Heart right ventricle (tissue), 16 donors: ENCODE results near the gene PRKRA. TPM values are rescaled to one million over a fixed set of nuclear protein-coding genes. Genes with fewer than 3 reads are reported as not detected.

Experiments
- ATAC-seq, 8 donors: fragments of 200-7000 bp; cut with Tn5 transposase; one replicate each; pipeline ENCODE4 v1.9.1; 2020; ENCODE audit warnings: mild to moderate bottlenecking in 8 of 8, moderate library complexity in 8 of 8, moderate number of reproducible peaks in 1 of 8
- DNase-seq, 2 donors: peaks; one replicate each; pipeline ENCODE4 v3.0.0-alpha.2; 2020
- H3K27ac ChIP-seq, 10 donors: fragments of 200-600 bp; sonication (generic) in 2 of 10; one replicate each; pipeline versions ENCODE4 v1.5.0 to v1.8.0; 2020 to 2022; ENCODE audit warnings: mild to moderate bottlenecking in 3 of 10
- H3K27me3 ChIP-seq, 7 donors: fragments of 200-600 bp; one replicate each; pipeline ENCODE4 v1.8.0; 2021 to 2022; ENCODE audit warnings: mild to moderate bottlenecking in 2 of 7
- H3K36me3 ChIP-seq, 9 donors: fragments of 200-600 bp; sonication (generic) in 1 of 9; one replicate each; pipeline versions ENCODE4 v1.5.0 to v1.8.0; 2020 to 2022; ENCODE audit warnings: mild to moderate bottlenecking in 2 of 9
- H3K4me1 ChIP-seq, 9 donors: fragments of 200-600 bp; sonication (generic) in 1 of 9; one replicate each; pipeline versions ENCODE4 v1.5.0 to v1.8.0; 2020 to 2022; ENCODE audit warnings: mild to moderate bottlenecking in 4 of 9
- H3K4me3 ChIP-seq, 10 donors: fragments of 200-600 bp; sonication (generic) in 2 of 10; one replicate each; pipeline versions ENCODE4 v1.5.0 to v1.8.0; 2020 to 2022; ENCODE audit warnings: mild to moderate bottlenecking in 7 of 10, moderate library complexity in 2 of 10
- H3K9me3 ChIP-seq, 11 donors: fragments of 200-600 bp in 10 of 11; sonication (generic) in 2 of 11; one replicate each; pipeline versions ENCODE4 v1.5.0 to v1.8.0; 2013 to 2022; ENCODE audit warnings: mild to moderate bottlenecking in 2 of 11, control low read depth in 1 of 11, moderate library complexity in 1 of 11
- WGBS, 2 donors: extraction: QIAGEN DNeasy Blood & Tissue Kit; methylation state at CpG; one replicate each; pipeline ENCODE4 v1.1.7; 2013; ENCODE audit warnings: inconsistent platforms in 1 of 2; 5-methylcytosine and 5-hydroxymethylcytosine counted together
- intact Hi-C, 10 donors: fragments of 100-400 bp; cut with DNase I; formaldehyde crosslinking; loops; one replicate each; pipeline versions ENCODE4 v1.11.1 to v1.14.2; 2022
- polyA plus RNA-seq, 2 donors: library from polyadenylated mRNA; stranded (reverse); fragments of 200-250 nt; gene quantifications; one replicate each; pipeline ENCODE4 v1.2.3, GENCODE V29; 2013
- total RNA-seq, 10 donors: library from RNA; stranded (reverse); fragmentation: NEBNext Ultra II Directional in 3 of 10; extraction: Animal tissue kit (Norgen Biotek cat#: 25700) in 3 of 10; gene quantifications; one replicate each; pipeline versions ENCODE4 v1.2.1 to v1.2.4, GENCODE V29; 2021 to 2023
- TF ChIP-seq, protein P1 (sequence below), 9 donors: fragments of 200-600 bp; sonication (generic) in 2 of 9; IDR thresholded peaks; one replicate each; pipeline versions ENCODE4 v1.5.0 to v1.8.0; 2021 to 2022; ENCODE audit warnings: antibody characterized with exemption in 9 of 9, mild to moderate bottlenecking in 5 of 9, moderate library complexity in 1 of 9
- donor health status: Arrhythmogenic right ventricular cardiomyopathy.
- donor health status: ischemic (EF 13 %, LVEDD 7.1; RV severe dilation, severe dysfunction).
- donor health status: healthy with polysubstance abuse.
- donor health status: DM: no; HTN: yes; CAD: no.
- donor health status: DM: no; HTN: no; CAD: no.
- donor health status: ischemic (EF 25% LVEDD 6.9; RV normal size, moderate dysfunction).
- donor health status: ischemic (EF 25% LVEDD 5.7; RV mildly dilated, moderate dysfunction).
- donor health status: healthy.
- donor health status: DM: yes; HTN: yes; CAD: no.
- donor health status: Ischemic cardiomyopathy.
- donor health status: ischemic (EF 35%, LVEDD 5.7; RV mildly dilated, moderate dysfunction).
- donor health status: nonischemic (EF 11% LVEDD 7.7; RV severe dilation, severe dysfunction).
- donor health status: DM: yes; HTN: yes; CAD: no.
- donor health status: PGD.
- donor health status: ischemic (EF 29% LVEDD 5.4; RV normal size, mild dysfunction).
- donor health status: nonischemic (EF 23%, LVEDD 6.1; RV moderate dilation, normal function).

PRKRA gene
- total and polyA plus RNA-seq, 12 donors, result 39.7 to 55.3 (median 43.9) TPM

DNA sequence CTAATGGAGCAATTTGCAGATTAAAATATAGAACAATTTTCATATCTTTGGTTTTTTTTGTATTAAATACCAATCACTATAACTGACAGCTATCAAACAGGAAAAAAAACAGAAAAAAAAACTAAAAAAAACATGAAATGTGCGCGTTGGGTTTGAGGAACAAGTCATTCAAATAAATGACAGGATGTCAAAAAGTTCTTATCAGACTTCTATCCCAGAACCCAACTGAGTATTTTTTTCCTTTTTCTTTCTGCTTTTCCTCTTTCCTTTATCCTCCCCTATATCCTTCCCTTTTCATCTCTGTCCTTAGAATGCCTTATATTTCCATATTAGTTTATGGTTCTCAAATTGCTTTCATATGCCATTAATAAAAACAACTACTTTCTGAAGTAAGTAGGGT, 14.3 kb downstream of the PRKRA start:
- H3K27me3 ChIP-seq, result no peaks in the 10 kb centered on the region
- DNase-seq, result no peak
- TF ChIP-seq, protein P1, sequence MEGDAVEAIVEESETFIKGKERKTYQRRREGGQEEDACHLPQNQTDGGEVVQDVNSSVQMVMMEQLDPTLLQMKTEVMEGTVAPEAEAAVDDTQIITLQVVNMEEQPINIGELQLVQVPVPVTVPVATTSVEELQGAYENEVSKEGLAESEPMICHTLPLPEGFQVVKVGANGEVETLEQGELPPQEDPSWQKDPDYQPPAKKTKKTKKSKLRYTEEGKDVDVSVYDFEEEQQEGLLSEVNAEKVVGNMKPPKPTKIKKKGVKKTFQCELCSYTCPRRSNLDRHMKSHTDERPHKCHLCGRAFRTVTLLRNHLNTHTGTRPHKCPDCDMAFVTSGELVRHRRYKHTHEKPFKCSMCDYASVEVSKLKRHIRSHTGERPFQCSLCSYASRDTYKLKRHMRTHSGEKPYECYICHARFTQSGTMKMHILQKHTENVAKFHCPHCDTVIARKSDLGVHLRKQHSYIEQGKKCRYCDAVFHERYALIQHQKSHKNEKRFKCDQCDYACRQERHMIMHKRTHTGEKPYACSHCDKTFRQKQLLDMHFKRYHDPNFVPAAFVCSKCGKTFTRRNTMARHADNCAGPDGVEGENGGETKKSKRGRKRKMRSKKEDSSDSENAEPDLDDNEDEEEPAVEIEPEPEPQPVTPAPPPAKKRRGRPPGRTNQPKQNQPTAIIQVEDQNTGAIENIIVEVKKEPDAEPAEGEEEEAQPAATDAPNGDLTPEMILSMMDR (IDR thresholded peaks at IDR 0.05), result no peak
- H3K36me3 ChIP-seq, result peaks cover 0 to 100% (median 64%) of the 10 kb centered on the region in 9 donors
- no peak for ATAC-seq
- intact Hi-C loops, result no loop called here
- H3K4me1 ChIP-seq, result no peaks in the 10 kb centered on the region
- H3K27ac ChIP-seq, result no peak overlapping the region
- 88 to 92% methylated on average over 2 of the region's 2 CpGs for WGBS, 2 donors
- no peaks in the 10 kb centered on the region for H3K9me3 ChIP-seq
- H3K4me3 ChIP-seq, result no peak overlapping the region

DNA sequence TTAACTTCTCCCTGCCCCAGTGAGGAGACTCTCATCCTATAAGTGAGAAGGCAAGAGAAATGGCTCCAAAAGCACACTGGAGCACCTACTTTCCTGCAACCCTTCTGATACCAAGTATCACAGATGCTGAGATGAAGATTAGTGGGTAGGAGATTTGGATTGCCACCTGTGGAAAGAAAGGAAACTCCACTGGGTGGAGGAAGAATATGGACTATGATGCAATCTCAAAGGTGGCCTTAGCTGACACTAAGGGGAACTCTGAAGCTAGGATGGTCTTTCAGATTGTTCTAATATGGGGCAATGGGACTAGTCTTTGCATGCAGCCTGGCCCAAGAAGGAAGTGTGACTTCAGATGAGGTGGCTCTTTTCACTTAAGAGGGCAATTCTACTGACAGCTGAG, 21.6 kb downstream of the PRKRA start:
- H3K27ac ChIP-seq, result no peak overlapping the region
- DNase-seq (no peak), ATAC-seq (peak in 1 of 8 donors; percentile 38)
- intact Hi-C loops, result no loop called here
- TF ChIP-seq, protein P1 (IDR thresholded peaks at IDR 0.05), result no peak
- peaks cover 0 to 82% (median 45%) of the 10 kb centered on the region in 9 donors for H3K36me3 ChIP-seq
- no peak overlapping the region for H3K4me3 ChIP-seq
- no peaks in the 10 kb centered on the region for H3K4me1 ChIP-seq
- no peaks in the 10 kb centered on the region for H3K27me3 ChIP-seq
- H3K9me3 ChIP-seq, result peaks cover 0 to 19% (median 4%) of the 10 kb centered on the region in 11 donors

DNA sequence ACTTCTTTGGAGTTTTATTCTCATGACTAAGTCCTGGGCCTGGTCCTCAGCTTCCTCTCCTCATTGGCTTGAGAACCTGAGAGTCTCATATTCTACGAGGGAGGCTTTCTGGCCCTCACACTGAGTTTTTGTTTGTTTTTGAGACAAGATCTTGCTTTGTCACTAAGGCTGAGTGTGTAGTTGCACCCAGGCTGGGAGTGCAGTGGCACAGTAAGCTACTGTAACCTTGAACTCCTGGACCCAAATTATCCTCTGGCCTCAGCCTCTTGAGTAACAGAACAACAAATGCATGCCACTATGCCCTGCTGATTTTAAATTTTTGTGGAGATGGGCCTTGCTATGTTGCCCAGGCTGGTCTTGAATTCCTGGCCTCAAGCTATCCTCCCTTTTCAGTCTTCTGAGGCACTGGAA, 22.6 kb downstream of the PRKRA start:
- WGBS, 2 donors, result 91 to 95% methylated on average over 1 of the region's 1 CpG

DNA sequence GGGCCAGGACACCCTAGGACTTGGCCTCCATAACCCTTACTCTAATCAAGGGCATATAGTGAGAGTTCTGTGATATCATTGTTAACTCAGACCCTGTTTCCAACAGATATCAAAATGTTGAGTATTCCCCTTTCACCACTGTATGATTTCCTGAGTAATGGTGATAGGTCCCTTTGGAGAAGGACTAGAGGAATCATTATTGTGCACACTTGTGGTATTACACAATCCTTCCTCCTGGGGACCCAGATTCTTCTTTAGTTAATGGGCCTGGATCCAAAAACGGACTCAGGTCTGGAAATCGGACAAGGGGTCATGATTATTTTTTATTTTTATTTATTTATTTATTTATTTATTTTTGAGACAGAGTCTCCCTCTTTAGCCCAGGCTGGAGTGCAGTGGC, 23.5 kb downstream of the PRKRA start:
- Histone ChIP-seq H3K36me3 (peaks cover 0 to 64% (median 26%) of the 10 kb centered on the region in 9 donors), H3K9me3 (peaks cover 0 to 20% (median 4%) of the 10 kb centered on the region in 11 donors), H3K4me3 (no peak overlapping the region), H3K27ac (no peak overlapping the region), H3K27me3 (no peaks in the 10 kb centered on the region), H3K4me1 (no peaks in the 10 kb centered on the region)
- intact Hi-C loops, result no loop called here
- DNase-seq, result no peak
- WGBS, 2 donors, result 79 to 88% methylated on average over 2 of the region's 2 CpGs
- no peak for ATAC-seq
- TF ChIP-seq, protein P1 (IDR thresholded peaks at IDR 0.05), result no peak

More for the DNA sequence above, 22.6 kb downstream of the PRKRA start:
- H3K9me3 ChIP-seq, result peaks cover 0 to 20% (median 4%) of the 10 kb centered on the region in 11 donors
- no peak overlapping the region for H3K27ac ChIP-seq
- H3K4me3 ChIP-seq, result no peak overlapping the region
- intact Hi-C loops, result no loop called here
- H3K27me3 ChIP-seq, result no peaks in the 10 kb centered on the region
- H3K4me1 ChIP-seq, result no peaks in the 10 kb centered on the region
- no peak for DNase-seq
- no peak for ATAC-seq
- peaks cover 0 to 73% (median 35%) of the 10 kb centered on the region in 9 donors for H3K36me3 ChIP-seq
- TF ChIP-seq, protein P1 (IDR thresholded peaks at IDR 0.05), result no peak
